Tongue (tissue), 2 donors: ENCODE measurements around the gene ADAMTSL3. TPM values are rescaled to one million over a fixed set of nuclear protein-coding genes. Genes with fewer than 3 reads are reported as not detected.

ENCODE experiments used
- DNase-seq: peaks from one replicate; pipeline ENCODE4 v3.0.0-alpha.2; 2015
- total RNA-seq: library from RNA; depleted of rRNA; stranded (reverse); fragments of >200 nt; gene quantifications from one replicate; pipeline ENCODE4 v1.2.3, GENCODE V29; 2014

ADAMTSL3 gene
- total RNA-seq, 1 donor from 2014 or later: 29.2 TPM

DNA sequence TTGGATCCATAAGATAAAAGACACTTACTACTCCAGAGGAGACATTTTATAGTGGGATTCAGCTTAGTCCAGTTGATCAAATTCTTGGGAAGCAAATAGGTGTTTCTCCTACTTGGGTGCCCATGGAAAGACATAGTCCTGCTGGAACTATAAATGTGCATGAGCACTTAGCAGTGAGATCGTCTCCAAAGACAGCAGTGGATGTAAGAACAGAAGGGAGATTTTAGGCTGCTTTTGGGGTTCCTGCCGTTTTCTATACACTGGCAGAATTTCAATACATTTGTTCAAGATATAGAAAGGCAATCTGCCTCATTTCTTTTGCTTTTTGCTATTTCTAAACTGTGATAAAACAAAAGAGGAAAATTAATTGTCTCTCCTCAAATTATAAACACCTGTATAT, 234.0 kb downstream of the ADAMTSL3 start:
- no peak for DNase-seq

DNA sequence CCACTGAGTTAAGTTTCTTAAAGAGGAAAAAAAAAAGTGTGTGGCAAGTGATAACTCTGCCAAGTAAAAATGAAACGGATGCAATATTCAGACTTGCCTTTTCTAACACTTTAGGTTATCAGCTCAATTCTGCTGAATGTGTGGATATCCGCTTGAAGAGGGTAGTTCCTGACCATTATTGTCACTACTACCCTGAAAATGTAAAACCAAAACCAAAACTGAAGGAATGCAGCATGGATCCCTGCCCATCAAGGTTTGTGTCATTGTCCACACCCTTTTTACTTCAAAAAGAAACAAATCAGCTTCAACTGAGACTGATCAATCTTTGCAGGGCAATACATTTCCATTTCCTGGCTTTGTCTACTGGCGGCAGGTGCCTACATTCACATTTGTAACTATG, 236.1 kb downstream of the ADAMTSL3 start:
- DNase-seq: no peak

GRCh38 chr15:83890587-83890986, 236.7 kb downstream of the ADAMTSL3 start:
- peak; percentile 58 for DNase-seq

DNA sequence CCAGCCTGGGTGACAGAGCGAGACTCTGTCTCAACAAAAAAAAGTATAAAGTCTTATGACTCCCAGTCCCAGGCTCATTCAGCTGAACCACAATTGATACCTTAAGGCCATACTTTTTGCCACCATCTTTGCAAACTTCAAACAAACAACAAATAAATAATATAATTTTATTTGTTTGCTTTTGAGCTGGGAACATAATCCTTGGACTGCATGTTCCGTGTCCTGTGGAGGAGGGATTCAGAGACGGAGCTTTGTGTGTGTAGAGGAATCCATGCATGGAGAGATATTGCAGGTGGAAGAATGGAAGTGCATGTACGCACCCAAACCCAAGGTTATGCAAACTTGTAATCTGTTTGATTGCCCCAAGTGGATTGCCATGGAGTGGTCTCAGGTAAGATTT, 238.6 kb downstream of the ADAMTSL3 start:
- DNase-seq: no peak

- no peak for DNase-seq
Observed at GRCh38 chr15:83893308-83893707, 239.4 kb downstream of the ADAMTSL3 start.

- DNase-seq: no peak
Observed at GRCh38 chr15:83897037-83897436, 243.1 kb downstream of the ADAMTSL3 start.

DNA sequence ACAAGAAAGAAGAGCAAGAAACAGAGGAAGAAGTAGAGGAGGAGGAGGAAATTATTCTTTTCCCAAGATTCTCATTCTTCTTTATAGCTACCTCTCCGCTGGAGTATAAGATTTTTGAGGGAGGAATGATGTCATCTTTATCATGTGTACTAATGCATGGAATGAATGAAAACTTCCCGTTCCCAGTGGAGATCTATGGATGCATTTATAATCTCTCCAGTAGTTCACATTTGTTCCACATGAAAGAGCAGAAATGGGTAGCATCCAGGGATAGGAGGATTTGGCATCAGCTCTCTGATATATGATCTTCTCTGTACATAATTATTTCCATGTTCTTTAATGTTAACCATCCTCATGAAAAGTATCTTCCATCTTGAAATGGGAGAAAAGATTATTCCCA, 244.4 kb downstream of the ADAMTSL3 start:
- DNase-seq: no peak

DNA sequence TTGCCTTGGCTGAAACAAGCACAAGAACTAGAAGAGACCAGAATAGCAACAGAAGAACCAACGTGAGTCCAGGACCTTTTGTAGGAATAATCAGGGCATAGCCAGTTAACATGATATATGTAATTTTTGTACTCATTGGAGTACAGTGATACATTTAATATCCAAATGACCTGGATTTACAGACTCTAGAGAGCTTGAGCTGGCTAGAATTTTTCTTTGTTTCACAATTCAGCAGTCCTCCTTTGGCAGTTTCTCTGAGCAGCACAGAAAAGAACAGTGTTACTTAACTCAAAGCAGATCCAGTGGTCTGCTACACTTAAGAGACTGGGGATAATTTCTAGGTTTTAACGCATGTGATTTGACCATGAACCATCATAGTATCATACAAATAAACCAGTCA, 245.7 kb downstream of the ADAMTSL3 start:
- DNase-seq: peak; percentile 14

DNA sequence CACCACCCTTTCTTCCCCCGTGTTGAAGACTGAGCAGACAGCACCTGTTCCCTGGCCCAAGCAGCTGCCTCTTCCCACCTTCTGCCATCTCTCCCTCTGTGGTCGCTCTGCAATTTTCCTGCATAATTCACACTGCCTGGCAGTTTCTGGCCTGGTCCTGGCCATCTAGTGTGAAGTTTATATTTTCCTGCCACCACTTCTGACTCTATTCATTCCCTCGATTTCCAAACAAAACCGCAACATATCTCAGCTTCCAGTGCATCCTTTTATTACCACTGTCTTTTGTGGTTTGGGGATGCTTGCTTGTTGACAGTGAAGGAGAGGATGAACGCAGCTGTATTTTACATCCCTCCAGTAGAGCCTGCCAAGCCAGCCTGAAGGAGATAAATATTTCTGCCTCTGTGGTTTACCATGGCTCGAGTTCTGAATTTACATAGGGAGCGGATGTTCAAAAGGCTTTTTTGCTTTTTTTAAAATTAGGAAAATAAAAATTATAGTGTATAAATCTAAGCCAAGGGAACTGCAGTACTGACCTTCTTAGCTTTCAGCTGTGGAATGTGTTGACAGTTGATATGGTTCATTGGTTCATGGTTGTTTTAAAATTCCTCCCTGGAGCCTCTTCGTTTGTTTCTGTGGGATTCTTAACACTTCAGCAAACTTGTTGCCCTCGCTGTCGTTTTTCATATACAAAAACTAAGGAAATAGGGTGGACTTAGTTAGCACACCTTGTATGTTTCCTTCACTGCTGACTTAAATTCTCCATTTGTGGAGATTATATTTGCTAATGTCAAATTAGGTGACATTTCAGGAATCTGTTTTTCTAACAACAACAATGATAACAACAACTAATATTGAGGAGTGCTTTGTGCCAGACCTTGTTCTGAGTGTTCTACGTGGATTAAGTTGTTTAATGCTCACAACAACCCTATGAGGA, 250.5 kb downstream of the ADAMTSL3 start:
- peak; percentile 78 for DNase-seq

- peak; percentile 7 for DNase-seq
Observed at GRCh38 chr15:83905556-83906273, 251.8 kb downstream of the ADAMTSL3 start.

GRCh38 chr15:83911345-83911744, 257.4 kb downstream of the ADAMTSL3 start:
- DNase-seq: no peak

- DNase-seq: no peak
Observed at GRCh38 chr15:83912343-83912742, 258.4 kb downstream of the ADAMTSL3 start.

- DNase-seq: no peak
Observed at GRCh38 chr15:83913034-83913632, 259.2 kb downstream of the ADAMTSL3 start.

DNA sequence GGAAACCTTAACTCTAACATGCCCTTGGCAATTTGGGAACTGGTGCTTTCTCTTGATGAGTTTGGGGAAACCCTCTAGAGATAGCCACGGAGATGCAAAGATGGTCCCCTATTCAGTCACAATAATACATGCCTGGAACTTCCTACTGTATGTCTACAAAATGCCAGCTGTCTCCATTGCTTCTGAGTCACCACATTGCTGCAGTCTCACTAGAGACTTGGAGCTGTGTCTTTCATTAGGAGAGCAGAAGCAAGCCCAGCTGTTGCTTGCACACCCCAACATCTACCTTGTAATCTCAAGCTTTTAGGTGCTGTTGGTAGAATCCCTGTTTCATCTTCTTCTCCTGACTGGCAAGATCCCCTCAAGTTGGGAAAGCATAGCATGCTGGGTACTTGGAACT, 261.0 kb downstream of the ADAMTSL3 start:
- no peak for DNase-seq

- DNase-seq: no peak
Observed at GRCh38 chr15:83917432-83917831, 263.5 kb downstream of the ADAMTSL3 start.

DNA sequence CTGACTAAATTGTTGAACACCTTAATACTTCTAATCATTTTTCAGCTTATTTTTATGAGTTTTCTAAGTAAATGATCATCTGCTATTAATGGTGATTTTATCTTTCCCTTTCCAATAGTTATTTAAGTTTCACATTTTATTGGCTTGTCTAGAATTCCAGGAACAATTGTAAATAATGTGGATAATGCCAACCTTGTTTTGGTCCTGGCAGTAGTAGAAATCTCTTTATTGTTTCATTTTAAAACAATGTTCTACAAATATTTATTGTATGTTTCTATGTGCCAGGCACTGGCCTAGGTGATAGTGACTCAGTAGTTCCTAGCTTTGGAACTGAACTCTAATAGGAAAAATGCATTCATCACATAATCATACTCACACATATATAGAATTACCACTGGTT, 264.1 kb downstream of the ADAMTSL3 start:
- DNase-seq: no peak

DNA sequence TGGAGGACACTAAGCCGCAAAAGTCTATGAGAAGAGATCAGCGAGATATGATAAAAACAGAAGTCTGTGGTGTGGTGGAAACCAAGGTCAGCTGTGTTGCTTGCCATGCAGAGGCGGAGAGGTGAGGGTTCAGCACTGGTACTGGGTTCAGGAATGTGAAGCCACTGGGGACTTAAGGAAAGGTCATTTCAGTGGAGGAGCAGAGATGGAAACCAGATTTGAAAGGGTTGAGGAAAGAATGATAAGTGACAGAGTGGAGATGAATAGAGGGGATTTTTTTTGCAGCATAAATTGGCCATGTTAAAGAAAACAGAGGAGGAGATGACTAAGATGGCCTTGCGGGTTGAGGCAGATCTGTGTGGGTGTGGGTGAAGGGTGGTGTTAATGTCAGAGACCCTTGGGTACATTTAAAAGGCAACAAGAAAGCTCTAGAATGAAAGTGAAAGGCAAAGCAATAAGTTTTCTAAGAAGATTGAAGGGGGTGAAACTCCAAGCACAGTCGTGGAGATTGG, 265.5 kb downstream of the ADAMTSL3 start:
- no peak for DNase-seq

DNA sequence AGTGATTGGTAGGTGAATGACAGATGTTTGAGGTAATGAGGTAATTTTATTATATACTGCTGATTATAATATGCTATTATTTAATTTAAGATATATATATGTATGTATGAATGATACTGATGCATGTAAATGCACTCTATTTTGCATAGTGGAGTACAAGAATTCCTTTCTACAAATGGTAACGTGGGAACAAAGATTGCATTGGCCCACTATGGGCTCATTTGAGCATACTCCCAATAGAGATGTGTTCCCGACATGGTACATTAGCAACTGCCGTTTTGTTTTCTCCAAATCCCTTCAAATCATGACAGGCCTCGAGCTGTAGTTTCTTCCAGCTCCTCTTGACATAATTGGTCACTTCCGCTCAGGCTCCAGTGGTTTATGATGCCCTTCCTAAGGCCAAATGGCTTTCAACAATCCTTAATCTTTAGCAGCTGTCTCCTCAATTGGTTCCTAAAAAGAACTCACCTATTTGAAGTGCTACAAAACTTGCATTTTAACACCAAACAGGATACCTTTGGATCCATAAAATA, 266.1 kb downstream of the ADAMTSL3 start:
- DNase-seq: peak; percentile 55

- no peak for DNase-seq
Observed at GRCh38 chr15:83922649-83923294, 268.8 kb downstream of the ADAMTSL3 start.

GRCh38 chr15:83926116-83926515, 272.2 kb downstream of the ADAMTSL3 start:
- no peak for DNase-seq

GRCh38 chr15:83927704-83928391, 273.9 kb downstream of the ADAMTSL3 start:
- no peak for DNase-seq

- DNase-seq: no peak
Observed at GRCh38 chr15:83928392-83928734, 274.4 kb downstream of the ADAMTSL3 start.
